Testis (tissue), 3 donors: Measurements from ENCODE around the gene CDKAL1. TPM values are rescaled to one million over a fixed set of nuclear protein-coding genes. Genes with fewer than 3 reads are reported as not detected.

Experiments used
- DNase-seq: peaks from one replicate; pipeline ENCODE4 v3.0.0-alpha.2; 2019
- H3K27ac ChIP-seq, 2 donors: fragments of 200-600 bp; sonication (generic); one replicate each; pipeline ENCODE4 v1.5.1; 2019
- H3K27me3 ChIP-seq: fragments of 200-600 bp; sonication (generic); one replicate; pipeline ENCODE4 v1.5.1; 2019
- H3K36me3 ChIP-seq: fragments of 200-600 bp; sonication (generic); one replicate; pipeline ENCODE4 v1.5.1; 2017; ENCODE audit warnings: low read depth; ENCODE audit errors: missing control alignments
- H3K4me1 ChIP-seq: fragments of 200-600 bp; sonication (generic); one replicate; pipeline ENCODE4 v1.5.1; 2019
- H3K4me3 ChIP-seq, 2 donors: fragments of 200-600 bp; sonication (generic); one replicate each; pipeline ENCODE4 v1.5.1; 2017 to 2019
- H3K9me3 ChIP-seq: fragments of 200-600 bp; sonication (generic); one replicate; pipeline ENCODE4 v1.5.1; 2017
- POLR2A ChIP-seq: fragments of 450-650 bp; IDR thresholded peaks from one replicate; pipeline ENCODE4 v1.6.1; 2017; ENCODE audit warnings: antibody characterized with exemption, mild to moderate bottlenecking, moderate library complexity
- WGBS, 2 donors: methylation state at CpG; one replicate each; pipeline ENCODE4 v1.1.5; 2018; 5-methylcytosine and 5-hydroxymethylcytosine counted together
- intact Hi-C: fragments of 100-400 bp; cut with DNase I; formaldehyde crosslinking; loops from one replicate; pipeline ENCODE4 v1.15.1; 2023; ENCODE audit warnings: low total_unique reads
- polyA plus RNA-seq: library from polyadenylated mRNA; stranded (reverse); fragments of 350-450 nt; fragmentation: Illumina TruSeq; extraction: RNeasy Lipid Tissue Mini Kit (QIAGEN cat#74804); gene quantifications from one replicate; pipeline ENCODE4 v1.2.3, GENCODE V29; 2014; ENCODE audit warnings: low read depth, low replicate concordance; ENCODE audit not compliant: insufficient read depth
- total RNA-seq, 2 donors: library from RNA; depleted of rRNA; stranded (reverse); fragments of >200 nt; gene quantifications; one replicate each; pipeline ENCODE4 v1.2.3, GENCODE V29; 2016
- TF ChIP-seq, protein P1 (sequence below), 3 experiments: fragments of 450-650 bp in 2 of 3; fragments of 200-600 bp in 1 of 3; sonication (generic) in 1 of 3; IDR thresholded peaks; one replicate each; pipeline ENCODE4 v1.5.1; 2016 to 2019; ENCODE audit warnings: antibody characterized with exemption in 3 of 3, mild to moderate bottlenecking in 2 of 3, moderate library complexity in 1 of 3

Gene CDKAL1
- total and polyA plus RNA-seq, 3 donors from 2014 or later = 11.1 to 18.5 (median 16.1) TPM

- no peak for DNase-seq
- WGBS, 2 donors = 93 to 97% methylated on average over 3 of the region's 3 CpGs
- intact Hi-C loops = no loop called here
- TF ChIP-seq POLR2A = no peak
- TF ChIP-seq, protein P1, sequence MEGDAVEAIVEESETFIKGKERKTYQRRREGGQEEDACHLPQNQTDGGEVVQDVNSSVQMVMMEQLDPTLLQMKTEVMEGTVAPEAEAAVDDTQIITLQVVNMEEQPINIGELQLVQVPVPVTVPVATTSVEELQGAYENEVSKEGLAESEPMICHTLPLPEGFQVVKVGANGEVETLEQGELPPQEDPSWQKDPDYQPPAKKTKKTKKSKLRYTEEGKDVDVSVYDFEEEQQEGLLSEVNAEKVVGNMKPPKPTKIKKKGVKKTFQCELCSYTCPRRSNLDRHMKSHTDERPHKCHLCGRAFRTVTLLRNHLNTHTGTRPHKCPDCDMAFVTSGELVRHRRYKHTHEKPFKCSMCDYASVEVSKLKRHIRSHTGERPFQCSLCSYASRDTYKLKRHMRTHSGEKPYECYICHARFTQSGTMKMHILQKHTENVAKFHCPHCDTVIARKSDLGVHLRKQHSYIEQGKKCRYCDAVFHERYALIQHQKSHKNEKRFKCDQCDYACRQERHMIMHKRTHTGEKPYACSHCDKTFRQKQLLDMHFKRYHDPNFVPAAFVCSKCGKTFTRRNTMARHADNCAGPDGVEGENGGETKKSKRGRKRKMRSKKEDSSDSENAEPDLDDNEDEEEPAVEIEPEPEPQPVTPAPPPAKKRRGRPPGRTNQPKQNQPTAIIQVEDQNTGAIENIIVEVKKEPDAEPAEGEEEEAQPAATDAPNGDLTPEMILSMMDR (IDR thresholded peaks at IDR 0.05) = no peak
- no peak overlapping the region for H3K4me3 ChIP-seq
- no peaks in the 10 kb centered on the region for H3K4me1 ChIP-seq
- H3K27ac ChIP-seq = no peak overlapping the region
- H3K36me3 ChIP-seq = no peaks in the 10 kb centered on the region
- H3K9me3 ChIP-seq = no peaks in the 10 kb centered on the region
- no peaks in the 10 kb centered on the region for H3K27me3 ChIP-seq
Measured at GRCh38 chr6:21159465-21159864, 625.2 kb downstream of the CDKAL1 start.

DNA sequence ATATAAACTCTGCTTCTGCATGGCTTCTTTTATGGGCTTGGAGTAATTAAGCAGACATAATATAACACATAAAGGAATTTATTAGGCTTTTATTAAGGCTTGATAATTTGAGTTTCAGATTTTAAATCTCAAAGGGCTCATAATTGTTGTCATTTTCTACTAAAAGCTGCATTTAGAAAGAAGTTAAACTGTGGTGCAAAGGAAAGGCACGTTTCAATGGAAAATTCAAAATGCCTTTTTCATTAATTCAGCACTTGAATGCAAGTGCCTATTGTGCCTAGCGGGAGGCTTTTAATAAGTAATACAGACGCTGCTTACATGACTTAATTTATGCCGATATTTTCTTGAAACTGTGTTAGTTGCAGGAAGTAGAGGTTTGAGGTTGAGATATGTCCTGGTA lies 627.5 kb downstream of the CDKAL1 start:
- intact Hi-C loops = no loop called here
- Histone ChIP-seq H3K27me3 (no peaks in the 10 kb centered on the region), H3K36me3 (no peaks in the 10 kb centered on the region), H3K9me3 (no peaks in the 10 kb centered on the region), H3K4me1 (no peaks in the 10 kb centered on the region), H3K27ac (no peak overlapping the region), H3K4me3 (no peak overlapping the region)
- TF ChIP-seq, protein P1 (IDR thresholded peaks at IDR 0.05) = no peak
- DNase-seq = no peak
- 59 to 69% methylated on average over 4 of the region's 4 CpGs for WGBS, 2 donors

GRCh38 chr6:21163110-21163837 lies 629.0 kb downstream of the CDKAL1 start:
- intact Hi-C loops = no loop called here
- WGBS, 2 donors = 94 to 96% methylated on average over 13 of the region's 13 CpGs

GRCh38 chr6:21163838-21164180 lies 629.6 kb downstream of the CDKAL1 start:
- no peaks in the 10 kb centered on the region for H3K9me3 ChIP-seq
- WGBS, 2 donors = 93 to 100% methylated on average over 2 of the region's 2 CpGs
- H3K27ac ChIP-seq = no peak overlapping the region
- TF ChIP-seq POLR2A = no peak
- TF ChIP-seq, protein P1 (IDR thresholded peaks at IDR 0.05) = no peak
- DNase-seq = no peak
- no peak overlapping the region for H3K4me3 ChIP-seq
- H3K4me1 ChIP-seq = peaks cover 3% of the 10 kb centered on the region
- no peaks in the 10 kb centered on the region for H3K27me3 ChIP-seq
- intact Hi-C loops = no loop called here
- no peaks in the 10 kb centered on the region for H3K36me3 ChIP-seq

More at GRCh38 chr6:21163110-21163837, 629.0 kb downstream of the CDKAL1 start:
- H3K36me3 ChIP-seq = no peaks in the 10 kb centered on the region
- H3K27ac ChIP-seq = no peak overlapping the region
- H3K27me3 ChIP-seq = no peaks in the 10 kb centered on the region
- no peaks in the 10 kb centered on the region for H3K9me3 ChIP-seq
- no peak overlapping the region for H3K4me3 ChIP-seq
- TF ChIP-seq, protein P1 (IDR thresholded peaks at IDR 0.05) = no peak
- TF ChIP-seq POLR2A = no peak
- H3K4me1 ChIP-seq = peaks cover 3% of the 10 kb centered on the region
- DNase-seq = no peak

- TF ChIP-seq, protein P1 (IDR thresholded peaks at IDR 0.05) = no peak
- TF ChIP-seq POLR2A = no peak
- Histone ChIP-seq H3K36me3 (no peaks in the 10 kb centered on the region), H3K4me3 (no peak overlapping the region), H3K9me3 (no peaks in the 10 kb centered on the region), H3K4me1 (peaks cover 3% of the 10 kb centered on the region), H3K27ac (no peak overlapping the region), H3K27me3 (no peaks in the 10 kb centered on the region)
- intact Hi-C loops = no loop called here
- no peak for DNase-seq
- 71 to 86% methylated on average over 2 of the region's 2 CpGs for WGBS, 2 donors
Measured at GRCh38 chr6:21164768-21165326, 630.6 kb downstream of the CDKAL1 start.
